ENCODE data around the gene MACF1.

GRCh38 chr1:39483276-39483675 lies 278.8 kb downstream of the MACF1 start:
- TF ChIP-seq CTCF (IDR thresholded peaks at IDR 0.05) (no peak), POLR2A (IDR thresholded peaks at IDR 0.05) (no peak)
